Activated T-cell treated with anti-CD3 and anti-CD28 coated beads, Interleukin-2, amount 50 U/mL, for 72 hours (primary cell): Measurements from ENCODE around the gene ARHGAP18. TPM values are rescaled to one million over a fixed set of nuclear protein-coding genes. Genes with fewer than 3 reads are reported as not detected.

Source experiments
- ATAC-seq, 2 donors: fragments of 150-1000 bp; cut with Tn5 transposase; replicated peaks in 1 of 2; 2 replicates each; pipeline ENCODE4 v1.10.0; 2021; ENCODE audit warnings: moderate library complexity in 2 of 2, mild to moderate bottlenecking in 1 of 2
- DNase-seq, 2 donors: peaks; one replicate each; pipeline ENCODE4 v3.0.0; 2021 to 2022; ENCODE audit warnings: mixed read lengths in 1 of 2
- H3K27ac Mint-ChIP-seq: one replicate; pipeline ENCODE4 v1.8.0; 2022; ENCODE audit warnings: mild to moderate bottlenecking, moderate library complexity, mixed read lengths
- H3K27me3 Mint-ChIP-seq: one replicate; pipeline ENCODE4 v1.8.0; 2022; ENCODE audit warnings: low read depth, mixed read lengths
- H3K36me3 Mint-ChIP-seq, 2 donors: one replicate each; pipeline ENCODE4 v1.8.0; 2022; ENCODE audit warnings: mixed read lengths in 2 of 2, mild to moderate bottlenecking in 1 of 2; ENCODE audit not compliant: insufficient read depth in 2 of 2
- H3K4me1 Mint-ChIP-seq: one replicate; pipeline ENCODE4 v1.8.0; 2022; ENCODE audit warnings: low read depth, mixed read lengths
- H3K4me3 Mint-ChIP-seq, 2 donors: one replicate each; pipeline ENCODE4 v1.8.0; 2022; ENCODE audit warnings: mild to moderate bottlenecking in 2 of 2, mixed read lengths in 2 of 2, moderate library complexity in 2 of 2
- H3K9me3 Mint-ChIP-seq, 2 donors: one replicate each; pipeline ENCODE4 v1.8.0; 2022; ENCODE audit warnings: mixed read lengths in 2 of 2
- total RNA-seq, 2 donors: library from RNA; stranded (reverse); gene quantifications; one replicate each; pipeline ENCODE4 v1.2.3, GENCODE V29; 2022

ARHGAP18 gene
- total RNA-seq, 2 donors from 2014 or later: 2.7 to 3.9 TPM

DNA sequence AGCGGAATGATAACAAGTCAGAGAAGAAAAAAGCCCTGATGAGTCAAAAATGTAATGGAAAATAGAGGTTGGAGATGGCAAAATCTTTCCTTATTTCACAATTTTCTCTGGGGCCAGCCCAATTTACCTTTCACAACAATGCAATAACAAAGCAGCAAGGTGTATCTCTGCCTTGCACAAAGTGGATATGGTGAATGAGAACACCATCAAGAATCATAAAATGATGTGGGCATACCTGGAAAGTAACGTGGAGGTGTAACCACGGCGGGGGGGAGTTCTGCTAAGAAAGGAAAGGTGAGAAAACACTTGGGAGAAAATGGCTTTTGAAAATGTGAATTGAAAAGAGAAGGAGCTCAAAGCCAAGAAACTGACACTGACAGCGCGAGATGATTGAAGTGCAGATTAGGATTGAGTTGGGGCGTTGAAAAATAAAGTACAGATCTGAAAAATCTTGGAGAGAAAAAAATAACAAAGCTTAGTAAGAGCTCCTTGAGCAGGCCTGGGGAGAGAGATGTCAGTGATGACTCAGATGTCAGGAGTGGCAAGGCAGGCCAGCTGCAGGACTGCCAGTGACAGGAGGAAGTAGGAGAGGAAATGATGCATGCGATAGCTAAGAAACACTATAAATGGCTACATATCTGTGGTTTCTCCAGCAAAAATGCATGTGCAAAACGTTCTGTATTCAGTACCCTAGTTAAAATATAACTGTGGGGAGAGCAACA is 26.2 kb downstream of the ARHGAP18 start:
- Mint-ChIP-seq H3K4me3 (peak overlapping the region; percentile 46 to 71), H3K27ac (peak overlapping the region; percentile 76), H3K27me3 (no peaks in the 10 kb centered on the region), H3K36me3 (no peaks in the 10 kb centered on the region), H3K4me1 (peaks cover 50% of the 10 kb centered on the region), H3K9me3 (no peaks in the 10 kb centered on the region)
- DNase-seq (peak; percentile 65 to 72), ATAC-seq (peak; percentile 93 to 95)

DNA sequence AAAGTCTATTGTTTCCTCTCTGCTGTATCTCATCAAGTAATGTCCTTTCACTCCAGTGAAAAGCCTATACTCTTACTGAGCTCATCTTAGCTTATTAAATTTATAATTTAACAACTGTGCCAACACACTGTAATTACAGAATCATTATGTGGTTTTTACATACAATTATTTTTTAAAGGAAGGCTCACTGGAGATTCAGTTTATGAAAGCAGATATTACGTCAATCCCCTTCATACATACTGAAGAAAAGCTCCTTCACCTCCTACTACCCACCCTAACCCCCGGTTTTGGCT is 28.1 kb downstream of the ARHGAP18 start:
- ATAC-seq (no peak), DNase-seq (no peak)
- H3K27ac Mint-ChIP-seq: no peak overlapping the region
- no peaks in the 10 kb centered on the region for H3K27me3 Mint-ChIP-seq
- H3K9me3 Mint-ChIP-seq: no peaks in the 10 kb centered on the region
- H3K4me1 Mint-ChIP-seq: peaks cover 45% of the 10 kb centered on the region
- H3K4me3 Mint-ChIP-seq: no peak overlapping the region
- H3K36me3 Mint-ChIP-seq: no peaks in the 10 kb centered on the region

DNA sequence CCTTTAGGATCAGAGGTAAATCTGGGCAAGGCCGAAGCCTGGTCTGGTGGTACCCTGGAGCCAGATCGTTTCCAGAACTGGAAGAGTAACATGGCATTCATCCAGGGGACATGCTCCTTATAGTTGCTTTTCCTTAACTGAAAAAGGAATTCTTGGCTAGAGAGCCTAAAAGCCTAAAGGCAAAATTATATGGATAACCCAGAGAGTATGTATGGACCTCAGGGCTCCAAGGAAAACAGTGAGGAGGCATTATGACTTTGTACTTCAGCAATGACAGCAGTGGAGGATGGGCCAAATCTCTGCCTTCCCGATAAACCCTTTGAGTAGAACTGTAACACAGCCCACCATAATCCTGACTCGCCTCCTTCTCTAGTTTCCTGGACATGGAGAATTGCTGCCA is 29.3 kb downstream of the ARHGAP18 start:
- ATAC-seq: no peak
- no peaks in the 10 kb centered on the region for H3K36me3 Mint-ChIP-seq
- peaks cover 33% of the 10 kb centered on the region for H3K4me1 Mint-ChIP-seq
- H3K9me3 Mint-ChIP-seq: no peaks in the 10 kb centered on the region
- no peak for DNase-seq
- H3K4me3 Mint-ChIP-seq: no peak overlapping the region
- no peaks in the 10 kb centered on the region for H3K27me3 Mint-ChIP-seq
- no peak overlapping the region for H3K27ac Mint-ChIP-seq

DNA sequence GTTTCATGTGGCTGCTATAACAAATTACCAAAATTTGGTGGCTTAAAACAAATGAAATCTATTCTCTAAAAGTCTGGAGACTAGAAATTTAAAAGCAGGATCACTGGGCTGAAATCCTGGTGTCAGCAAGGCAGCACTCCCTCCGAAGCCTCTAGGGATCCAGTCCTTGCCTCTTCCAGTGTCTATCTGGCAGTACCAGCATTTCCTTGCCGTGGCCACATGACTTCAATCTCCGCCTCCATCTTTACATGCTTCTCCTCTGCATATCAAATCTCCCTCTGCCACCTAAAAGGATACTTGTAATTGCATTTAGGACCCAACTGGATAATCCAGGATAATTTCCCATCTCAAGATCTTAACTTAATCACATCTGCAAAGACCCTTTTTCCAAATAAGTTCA is 30.2 kb downstream of the ARHGAP18 start:
- no peak for DNase-seq
- Mint-ChIP-seq H3K27me3 (no peaks in the 10 kb centered on the region), H3K4me3 (no peak overlapping the region), H3K9me3 (no peaks in the 10 kb centered on the region), H3K36me3 (no peaks in the 10 kb centered on the region), H3K4me1 (peaks cover 31% of the 10 kb centered on the region), H3K27ac (no peak overlapping the region)
- no peak for ATAC-seq

DNA sequence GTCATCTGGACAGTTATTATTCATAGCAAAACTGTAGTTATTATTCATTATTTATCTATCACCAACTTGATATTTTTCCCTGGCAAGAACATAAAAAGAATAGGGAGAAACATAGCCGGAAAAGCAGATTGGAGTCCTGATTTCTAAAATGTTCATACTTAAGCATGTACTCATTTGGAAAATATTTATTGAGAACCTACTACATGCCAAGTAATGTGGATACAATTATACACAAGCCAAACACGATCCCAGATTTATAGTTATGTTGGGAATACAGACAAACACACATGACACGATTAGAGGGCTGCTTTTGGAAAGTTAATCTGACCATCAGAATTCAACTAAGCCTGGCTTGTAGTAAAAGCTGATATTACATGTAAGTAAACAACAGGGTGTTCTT is 30.7 kb downstream of the ARHGAP18 start:
- Mint-ChIP-seq H3K27me3 (no peaks in the 10 kb centered on the region), H3K4me3 (no peak overlapping the region), H3K9me3 (no peaks in the 10 kb centered on the region), H3K4me1 (peaks cover 31% of the 10 kb centered on the region), H3K36me3 (no peaks in the 10 kb centered on the region), H3K27ac (no peak overlapping the region)
- DNase-seq: no peak
- no peak for ATAC-seq

DNA sequence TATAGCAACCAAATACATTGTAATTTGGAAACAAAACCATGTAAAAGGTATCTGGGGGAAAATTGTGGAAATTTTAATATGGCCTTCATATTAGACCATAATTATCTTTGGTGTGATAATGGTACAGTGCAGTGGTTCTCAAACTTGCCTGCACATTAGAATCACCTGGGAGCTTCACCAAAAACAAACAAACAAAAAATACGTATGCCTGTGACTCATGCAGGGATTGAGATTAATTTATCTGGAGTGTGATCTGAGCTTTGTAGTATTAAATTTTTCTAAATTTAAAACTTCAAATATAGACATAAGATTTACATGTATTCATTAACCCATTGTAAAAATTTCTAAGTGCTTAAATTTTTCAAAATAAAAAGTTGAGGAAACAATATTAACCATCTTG is 31.5 kb downstream of the ARHGAP18 start:
- Mint-ChIP-seq H3K9me3 (no peaks in the 10 kb centered on the region), H3K4me3 (no peak overlapping the region), H3K27me3 (no peaks in the 10 kb centered on the region), H3K36me3 (no peaks in the 10 kb centered on the region), H3K4me1 (peaks cover 31% of the 10 kb centered on the region), H3K27ac (no peak overlapping the region)
- ATAC-seq (no peak), DNase-seq (no peak)

DNA sequence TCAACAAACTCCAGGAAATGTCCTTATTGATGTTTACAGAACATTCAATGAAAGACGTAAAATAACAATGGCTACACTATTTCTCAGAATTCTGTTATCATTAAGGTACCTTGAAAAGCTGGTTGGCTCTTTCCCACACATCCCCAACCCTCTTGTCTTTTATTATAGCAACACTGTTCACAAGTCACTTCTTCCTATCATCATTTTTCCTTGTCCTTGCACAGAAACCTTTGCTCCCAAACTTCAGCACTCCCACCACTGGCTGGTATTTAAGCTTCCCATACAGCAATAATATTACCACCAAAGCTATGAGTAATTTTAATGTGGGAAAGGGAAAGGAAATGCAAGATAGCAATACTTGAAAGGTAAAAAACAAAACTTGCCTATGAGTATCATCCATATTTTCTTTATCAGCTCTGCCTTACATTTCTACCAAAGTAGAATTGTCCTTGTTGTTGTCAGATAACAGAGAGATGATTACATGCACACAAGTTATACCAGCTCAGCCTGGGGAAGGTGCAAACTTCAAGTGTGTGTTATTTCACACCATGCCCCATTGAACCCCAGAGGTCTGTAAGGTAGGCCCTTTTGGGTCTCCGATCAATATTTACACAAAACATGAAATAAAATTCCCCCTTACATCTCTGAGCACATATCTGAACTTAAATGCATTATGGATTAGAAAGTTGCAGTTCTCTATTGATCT is 32.2 kb downstream of the ARHGAP18 start:
- Mint-ChIP-seq H3K36me3 (no peaks in the 10 kb centered on the region), H3K27me3 (no peaks in the 10 kb centered on the region), H3K9me3 (no peaks in the 10 kb centered on the region), H3K4me3 (no peak overlapping the region), H3K4me1 (peaks cover 34% of the 10 kb centered on the region), H3K27ac (no peak overlapping the region)
- ATAC-seq (no peak), DNase-seq (no peak)

DNA sequence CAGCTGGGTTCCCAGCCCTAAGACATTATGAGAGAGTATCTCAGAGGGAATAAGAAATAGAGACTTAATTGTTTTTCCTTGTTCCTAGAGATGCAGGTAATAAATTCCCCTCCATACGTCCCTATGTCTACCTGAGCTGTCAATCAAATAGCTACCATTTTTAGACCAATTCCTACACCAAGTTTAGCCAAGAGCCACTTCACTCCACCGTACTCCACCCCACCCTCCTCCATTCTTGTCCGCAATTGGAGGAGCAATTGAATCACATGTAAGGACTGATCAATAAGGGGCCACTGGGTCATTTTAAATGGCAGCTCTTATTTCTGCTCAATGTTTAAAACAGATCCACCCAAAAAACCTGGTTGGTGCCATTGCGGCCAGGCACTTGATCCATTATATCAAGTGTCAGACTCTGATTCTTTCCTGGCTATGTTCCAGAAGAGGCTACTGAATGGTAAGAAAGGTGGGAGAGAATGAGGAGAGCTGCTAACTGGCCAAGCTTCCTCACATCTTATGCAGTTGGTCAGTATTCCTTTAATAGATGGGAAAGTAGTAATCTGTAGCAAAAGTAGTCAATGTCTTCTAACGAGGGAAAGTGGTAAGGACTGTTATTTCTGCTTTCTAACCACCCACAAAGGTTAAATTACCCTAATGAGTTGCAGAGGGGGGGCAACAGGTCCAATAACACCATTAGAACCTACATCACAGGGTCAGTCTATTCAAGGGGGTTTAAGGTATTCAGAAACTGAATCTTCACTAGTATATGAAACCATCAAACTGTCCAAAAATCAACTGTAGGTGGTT is 34.1 kb downstream of the ARHGAP18 start:
- Mint-ChIP-seq H3K4me1 (peaks cover 53% of the 10 kb centered on the region), H3K27me3 (no peaks in the 10 kb centered on the region), H3K36me3 (no peaks in the 10 kb centered on the region), H3K9me3 (no peaks in the 10 kb centered on the region), H3K27ac (no peak overlapping the region), H3K4me3 (no peak overlapping the region)
- DNase-seq: no peak
- no peak for ATAC-seq

DNA sequence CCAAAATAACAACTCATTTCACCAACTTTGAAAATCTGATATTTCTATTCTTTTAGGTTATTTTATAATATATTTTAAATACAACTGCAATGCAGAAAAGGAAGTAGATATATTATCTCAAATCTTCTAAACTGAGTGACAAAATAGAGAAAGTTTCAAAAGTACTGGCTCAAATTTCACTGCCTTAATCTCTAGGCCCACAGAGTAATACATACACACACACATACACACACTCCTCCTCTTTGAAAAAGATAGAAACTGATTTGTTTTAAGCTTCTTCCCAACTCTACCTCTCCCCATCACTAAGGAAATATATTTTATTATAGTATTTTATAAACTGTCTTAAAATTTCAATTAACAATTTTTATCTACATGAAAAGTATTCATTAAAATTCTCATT is 36.2 kb downstream of the ARHGAP18 start:
- no peak for ATAC-seq
- no peak overlapping the region for H3K4me3 Mint-ChIP-seq
- peaks cover 58% of the 10 kb centered on the region for H3K4me1 Mint-ChIP-seq

DNA sequence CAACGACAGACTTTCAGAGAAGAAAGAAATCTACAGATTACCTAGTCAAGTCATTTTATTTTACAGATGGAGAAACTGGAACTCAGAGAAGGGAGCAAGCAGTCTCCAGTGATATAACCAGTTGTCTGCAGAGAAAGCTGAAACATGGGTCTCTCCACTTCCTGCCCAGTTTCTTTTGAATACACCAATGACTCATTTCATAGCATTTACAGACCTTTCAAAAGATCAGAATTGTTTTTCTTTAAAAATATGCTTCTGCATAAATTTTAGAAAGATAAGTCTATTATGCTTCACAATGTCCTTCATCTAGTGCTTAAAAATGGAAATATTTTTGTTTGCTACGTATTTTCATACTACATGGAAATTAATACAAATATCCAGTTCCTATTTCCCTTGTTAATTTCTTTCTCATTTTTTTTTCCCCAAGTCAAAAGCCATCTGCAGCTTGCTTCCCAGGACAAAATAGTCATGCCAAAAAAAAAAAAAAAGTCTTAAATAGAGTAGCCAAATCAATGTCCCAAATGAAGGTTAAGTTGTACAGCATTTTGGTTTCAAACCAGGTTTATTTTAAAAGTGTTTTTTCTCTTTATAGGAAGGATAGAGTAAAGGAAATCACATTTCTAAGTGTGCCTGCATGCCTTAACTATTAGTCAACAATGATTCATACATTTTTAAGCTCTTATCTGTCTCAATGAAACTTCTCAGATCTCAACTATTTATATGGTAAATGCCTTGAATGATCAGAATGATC is 36.9 kb downstream of the ARHGAP18 start:
- Mint-ChIP-seq H3K4me3 (peak overlapping the region; percentile 76 to 79), H3K36me3 (no peaks in the 10 kb centered on the region), H3K27me3 (no peaks in the 10 kb centered on the region), H3K4me1 (peaks cover 56% of the 10 kb centered on the region), H3K27ac (peak overlapping the region; percentile 47), H3K9me3 (no peaks in the 10 kb centered on the region)
- DNase-seq (peak; percentile 15 to 35), ATAC-seq (peak; percentile 62 to 69)

More for the DNA sequence above, 36.2 kb downstream of the ARHGAP18 start:
- Mint-ChIP-seq H3K9me3 (no peaks in the 10 kb centered on the region), H3K36me3 (no peaks in the 10 kb centered on the region), H3K27ac (no peak overlapping the region), H3K27me3 (no peaks in the 10 kb centered on the region)
- DNase-seq: no peak

DNA sequence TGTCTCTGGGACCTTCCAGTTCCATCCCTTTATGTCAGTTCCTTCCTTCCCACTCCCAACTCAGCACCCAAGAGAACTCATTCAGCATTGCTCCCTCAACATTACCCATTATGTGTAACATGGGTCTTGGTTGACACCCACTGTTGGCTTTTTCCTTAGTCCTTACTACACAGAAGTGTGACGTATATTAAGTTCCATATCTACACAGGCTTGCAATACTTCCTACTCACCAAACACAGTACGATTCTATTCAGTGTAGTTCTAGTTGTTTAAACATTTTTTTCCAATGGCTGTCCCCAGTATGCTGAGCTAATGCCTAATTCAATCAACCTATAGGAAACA is 37.7 kb downstream of the ARHGAP18 start:
- DNase-seq: no peak
- peak overlapping the region; percentile 76 to 79 for H3K4me3 Mint-ChIP-seq
- no peaks in the 10 kb centered on the region for H3K36me3 Mint-ChIP-seq

DNA sequence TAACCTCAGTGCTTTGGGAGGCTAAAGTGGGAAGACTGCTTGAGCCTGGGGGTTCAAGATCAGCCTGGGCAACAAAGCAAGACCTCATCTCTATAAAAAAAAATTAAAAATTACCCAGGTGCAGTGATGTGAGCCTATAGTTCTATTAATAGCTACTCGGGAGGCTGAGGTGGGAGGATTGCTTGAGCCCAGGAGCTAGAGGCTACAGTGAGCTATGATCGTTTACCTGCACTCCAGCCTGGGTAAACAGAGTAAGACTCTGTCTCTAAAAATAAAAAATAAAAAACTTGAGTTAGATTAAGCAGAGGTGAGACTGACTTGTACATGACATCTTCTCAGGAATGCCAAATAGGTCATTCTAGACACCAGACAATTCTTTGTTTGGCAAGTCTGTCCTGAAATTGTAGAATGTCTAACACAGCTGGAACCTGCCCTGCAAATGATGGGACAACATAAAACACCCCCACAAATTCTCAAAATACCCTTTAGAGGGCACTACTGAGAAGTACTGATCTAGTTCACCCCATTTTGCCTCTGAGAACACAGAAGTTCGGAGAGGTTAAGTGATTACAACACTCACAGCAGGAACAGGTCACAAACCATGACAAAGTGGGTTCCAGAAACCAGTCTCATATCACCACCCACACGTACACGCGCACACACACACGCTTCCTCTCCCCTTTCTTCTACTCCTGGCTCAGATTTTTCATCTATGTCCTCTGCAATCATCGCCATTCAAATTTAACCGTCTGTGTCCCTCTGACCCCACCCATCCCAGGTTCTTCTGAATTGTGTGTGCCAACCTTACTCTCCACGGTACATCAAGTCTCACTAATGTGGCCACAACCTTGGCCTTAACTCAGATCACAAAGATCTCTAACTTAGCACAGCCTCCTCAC is 38.3 kb downstream of the ARHGAP18 start:
- DNase-seq (peak; percentile 74 to 79), ATAC-seq (peak; percentile 92 to 94)
- H3K27ac Mint-ChIP-seq: peak overlapping the region; percentile 47
- no peaks in the 10 kb centered on the region for H3K27me3 Mint-ChIP-seq
- H3K9me3 Mint-ChIP-seq: no peaks in the 10 kb centered on the region
- H3K4me3 Mint-ChIP-seq: peak overlapping the region; percentile 76 to 79
- H3K4me1 Mint-ChIP-seq: peaks cover 48% of the 10 kb centered on the region
- H3K36me3 Mint-ChIP-seq: no peaks in the 10 kb centered on the region

More for the DNA sequence above, 37.7 kb downstream of the ARHGAP18 start:
- ATAC-seq: peak; percentile 52 to 56
- Mint-ChIP-seq H3K9me3 (no peaks in the 10 kb centered on the region), H3K27ac (peak overlapping the region; percentile 47), H3K4me1 (peaks cover 48% of the 10 kb centered on the region), H3K27me3 (no peaks in the 10 kb centered on the region)
